Loucy (cell line): Measurements from ENCODE around the gene CRLF3.
A peak's percentile ranks its signal among the peaks of the same experiment; 100 is the strongest.

Experiments
- EZH2phosphoT487 ChIP-seq: fragments of 200-600 bp; IDR thresholded peaks from 2 replicates; pipeline ENCODE4 v1.6.1; 2018; ENCODE audit warnings: antibody characterized with exemption, mild to moderate bottlenecking, moderate library complexity, borderline replicate concordance
- TF ChIP-seq, protein P1 (sequence below): fragments of 200-600 bp; sonication (generic); conservative IDR thresholded peaks from 2 replicates; pipeline ENCODE4 v1.5.1; 2014; ENCODE audit warnings: mild to moderate bottlenecking, antibody characterized with exemption, low read length

DNA sequence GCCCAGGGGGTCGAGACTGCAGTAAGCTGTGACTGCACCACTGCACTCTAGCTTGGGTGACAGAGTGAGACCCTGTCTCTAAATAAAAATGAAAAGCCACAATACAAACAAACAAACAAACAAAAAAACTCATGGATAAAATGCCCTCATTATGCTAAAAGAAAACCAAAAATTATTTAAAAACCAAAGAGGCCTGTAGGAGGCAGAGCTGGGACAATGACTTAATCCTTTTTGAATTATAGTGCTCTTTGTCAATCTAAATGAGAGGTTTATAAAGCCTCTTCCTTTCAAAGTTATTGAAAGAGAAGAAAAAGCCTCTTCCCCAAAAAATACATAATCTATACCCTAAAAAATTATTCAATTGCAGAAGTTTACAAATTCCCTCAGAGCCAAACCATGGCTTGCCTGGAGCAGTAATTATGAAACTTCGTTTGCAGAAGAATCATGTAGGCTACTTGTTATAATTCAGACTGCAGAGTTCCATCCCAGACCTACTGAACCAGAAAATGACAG lies 18.5 kb downstream of the CRLF3 start:
- TF ChIP-seq, protein P1, sequence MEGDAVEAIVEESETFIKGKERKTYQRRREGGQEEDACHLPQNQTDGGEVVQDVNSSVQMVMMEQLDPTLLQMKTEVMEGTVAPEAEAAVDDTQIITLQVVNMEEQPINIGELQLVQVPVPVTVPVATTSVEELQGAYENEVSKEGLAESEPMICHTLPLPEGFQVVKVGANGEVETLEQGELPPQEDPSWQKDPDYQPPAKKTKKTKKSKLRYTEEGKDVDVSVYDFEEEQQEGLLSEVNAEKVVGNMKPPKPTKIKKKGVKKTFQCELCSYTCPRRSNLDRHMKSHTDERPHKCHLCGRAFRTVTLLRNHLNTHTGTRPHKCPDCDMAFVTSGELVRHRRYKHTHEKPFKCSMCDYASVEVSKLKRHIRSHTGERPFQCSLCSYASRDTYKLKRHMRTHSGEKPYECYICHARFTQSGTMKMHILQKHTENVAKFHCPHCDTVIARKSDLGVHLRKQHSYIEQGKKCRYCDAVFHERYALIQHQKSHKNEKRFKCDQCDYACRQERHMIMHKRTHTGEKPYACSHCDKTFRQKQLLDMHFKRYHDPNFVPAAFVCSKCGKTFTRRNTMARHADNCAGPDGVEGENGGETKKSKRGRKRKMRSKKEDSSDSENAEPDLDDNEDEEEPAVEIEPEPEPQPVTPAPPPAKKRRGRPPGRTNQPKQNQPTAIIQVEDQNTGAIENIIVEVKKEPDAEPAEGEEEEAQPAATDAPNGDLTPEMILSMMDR = peak; percentile 52
- no peak for TF ChIP-seq EZH2phosphoT487
